Cardiac muscle cell (in vitro differentiated cells and primary cell): ENCODE data around the gene RHOU. TPM values are rescaled to one million over a fixed set of nuclear protein-coding genes. Genes with fewer than 3 reads are reported as not detected.
"Not testable (repeated sequence)": the region's sequence is repeated elsewhere in the genome, so short reads cannot be mapped to it uniquely, and the experiment has no call there.

Source experiments
- DNase-seq, 2 donors: peaks; one replicate each; pipeline versions ENCODE4 v3.0.0 to v3.0.0-alpha.2; 2010 to 2017; ENCODE audit warnings: low read depth in 1 of 2, low spot score in 1 of 2
- H3K27ac ChIP-seq: fragments of 200-600 bp; sonication (generic); 2 replicates; pipeline ENCODE4 v1.5.1; 2016
- H3K27me3 ChIP-seq: fragments of 200-600 bp; sonication (generic); 2 replicates; pipeline ENCODE4 v1.6.0; 2016; ENCODE audit warnings: control low read depth
- H3K36me3 ChIP-seq: fragments of 200-600 bp; sonication (generic); 2 replicates; pipeline ENCODE4 v1.5.1; 2016; ENCODE audit warnings: control low read depth
- H3K4me1 ChIP-seq: fragments of 200-600 bp; sonication (generic); 2 replicates; pipeline ENCODE4 v1.8.1; 2017; ENCODE audit warnings: low read depth, mild to moderate bottlenecking, mixed run types
- H3K4me3 ChIP-seq: fragments of 200-600 bp; sonication (generic); 2 replicates; pipeline ENCODE4 v1.5.1; 2016; ENCODE audit warnings: mild to moderate bottlenecking
- H3K9me3 ChIP-seq: fragments of 200-600 bp; sonication (generic); 2 replicates; pipeline ENCODE4 v1.5.1; 2017; ENCODE audit warnings: low read depth, mild to moderate bottlenecking, control low read depth
- CTCF ChIP-seq: IDR thresholded peaks from 2 replicates; pipeline ENCODE4 v1.5.1; 2012; ENCODE audit warnings: low read depth, mild to moderate bottlenecking, low read length
- polyA plus RNA-seq: library from polyadenylated mRNA; unstranded; fragments of >200 nt; fragmentation: Nextera tagmentation; extraction: Ambion mirVana; gene quantifications from 2 replicates; pipeline ENCODE4 v1.2.1, GENCODE V29; 2016
- total RNA-seq: library from RNA; depleted of rRNA; stranded (reverse); fragments of >200 nt; gene quantifications from 2 replicates; pipeline ENCODE4 v1.2.3, GENCODE V29; 2016

The RHOU gene
- total and polyA plus RNA-seq, 2 experiments from 2014 or later: 1.2 to 2.3 TPM

GRCh38 chr1:228768355-228769000 lies 33.2 kb downstream of the RHOU start:
- TF ChIP-seq CTCF: no peak
- Histone ChIP-seq H3K27me3 (peaks cover 59% of the 10 kb centered on the region), H3K9me3 (no peaks in the 10 kb centered on the region), H3K4me1 (peaks cover 6% of the 10 kb centered on the region), H3K36me3 (no peaks in the 10 kb centered on the region), H3K4me3 (no peak overlapping the region), H3K27ac (no peak overlapping the region)
- DNase-seq: no peak

GRCh38 chr1:228770779-228771223 lies 35.5 kb downstream of the RHOU start:
- no peak for TF ChIP-seq CTCF
- DNase-seq: no peak
- Histone ChIP-seq H3K9me3 (no peaks in the 10 kb centered on the region), H3K27ac (no peak overlapping the region), H3K4me1 (no peaks in the 10 kb centered on the region), H3K27me3 (peaks cover 71% of the 10 kb centered on the region), H3K4me3 (no peak overlapping the region), H3K36me3 (no peaks in the 10 kb centered on the region)

- no peak overlapping the region for H3K4me3 ChIP-seq
- DNase-seq: no peak
- no peak overlapping the region for H3K27ac ChIP-seq
- no peak for TF ChIP-seq CTCF
- no peaks in the 10 kb centered on the region for H3K36me3 ChIP-seq
- peaks cover 80% of the 10 kb centered on the region for H3K27me3 ChIP-seq
- H3K4me1 ChIP-seq: no peaks in the 10 kb centered on the region
- H3K9me3 ChIP-seq: no peaks in the 10 kb centered on the region
These were observed 37.4 kb downstream of the RHOU start for GRCh38 chr1:228772516-228773212.

GRCh38 chr1:228775946-228776345 lies 40.7 kb downstream of the RHOU start:
- H3K27ac ChIP-seq, H3K36me3 ChIP-seq, DNase-seq, H3K4me3 ChIP-seq, H3K9me3 ChIP-seq, H3K4me1 ChIP-seq: not testable (repeated sequence)
- H3K27me3 ChIP-seq: peaks cover 74% of the 10 kb centered on the region

- no peaks in the 10 kb centered on the region for H3K9me3 ChIP-seq
- no peak overlapping the region for H3K4me3 ChIP-seq
- H3K36me3 ChIP-seq: no peaks in the 10 kb centered on the region
- no peaks in the 10 kb centered on the region for H3K4me1 ChIP-seq
- no peak overlapping the region for H3K27ac ChIP-seq
- no peak for TF ChIP-seq CTCF
- H3K27me3 ChIP-seq: peaks cover 70% of the 10 kb centered on the region
- DNase-seq: peak in 1 of 2 donors; percentile 46
These were observed 41.2 kb downstream of the RHOU start for GRCh38 chr1:228776449-228776848.

GRCh38 chr1:228777236-228777635 lies 42.0 kb downstream of the RHOU start:
- Histone ChIP-seq H3K4me3 (no peak overlapping the region), H3K4me1 (no peaks in the 10 kb centered on the region), H3K9me3 (no peaks in the 10 kb centered on the region), H3K36me3 (no peaks in the 10 kb centered on the region), H3K27me3 (peaks cover 64% of the 10 kb centered on the region), H3K27ac (no peak overlapping the region)
- DNase-seq: no peak
- no peak for TF ChIP-seq CTCF
